NCI-H2171 (cell line): ENCODE results near the gene THOC6.
"Not testable (repeated sequence)": the region's sequence is repeated elsewhere in the genome, so short reads cannot be mapped to it uniquely, and the experiment has no call there.

Experiments
- DNase-seq: peaks from one replicate; lab custom pipeline; 2025; lab: John Stamatoyannopoulos, UW

The THOC6 gene

GRCh38 chr16:3072148-3072547 is 48.3 kb downstream of the THOC6 start:
- not testable (repeated sequence) for DNase-seq

- not testable (repeated sequence) for DNase-seq
Observed at GRCh38 chr16:3072576-3073263, 48.9 kb downstream of the THOC6 start.

GRCh38 chr16:3073448-3073847 is 49.6 kb downstream of the THOC6 start:
- DNase-seq, result no peak

GRCh38 chr16:3074860-3075522 is 51.2 kb downstream of the THOC6 start:
- no peak for DNase-seq

- DNase-seq, result no peak
Observed at GRCh38 chr16:3075523-3075915, 51.7 kb downstream of the THOC6 start.

GRCh38 chr16:3075946-3076345 is 52.1 kb downstream of the THOC6 start:
- DNase-seq, result not testable (repeated sequence)

- DNase-seq, result no peak
Observed at GRCh38 chr16:3076577-3076976, 52.7 kb downstream of the THOC6 start.
